HTERT RPE-1 (cell line): Measurements from ENCODE around the gene CDK5RAP1.
"Not testable (repeated sequence)": the region's sequence is repeated elsewhere in the genome, so short reads cannot be mapped to it uniquely, and the experiment has no call there.

ENCODE experiments used
- in situ Hi-C: fragments of 300-500 bp; cut with MboI; formaldehyde crosslinking; loops from 4 replicates; pipeline ENCODE4 v1.14.3; 2020; ENCODE audit warnings: low sequenced_read_pairs

CDK5RAP1 gene

DNA sequence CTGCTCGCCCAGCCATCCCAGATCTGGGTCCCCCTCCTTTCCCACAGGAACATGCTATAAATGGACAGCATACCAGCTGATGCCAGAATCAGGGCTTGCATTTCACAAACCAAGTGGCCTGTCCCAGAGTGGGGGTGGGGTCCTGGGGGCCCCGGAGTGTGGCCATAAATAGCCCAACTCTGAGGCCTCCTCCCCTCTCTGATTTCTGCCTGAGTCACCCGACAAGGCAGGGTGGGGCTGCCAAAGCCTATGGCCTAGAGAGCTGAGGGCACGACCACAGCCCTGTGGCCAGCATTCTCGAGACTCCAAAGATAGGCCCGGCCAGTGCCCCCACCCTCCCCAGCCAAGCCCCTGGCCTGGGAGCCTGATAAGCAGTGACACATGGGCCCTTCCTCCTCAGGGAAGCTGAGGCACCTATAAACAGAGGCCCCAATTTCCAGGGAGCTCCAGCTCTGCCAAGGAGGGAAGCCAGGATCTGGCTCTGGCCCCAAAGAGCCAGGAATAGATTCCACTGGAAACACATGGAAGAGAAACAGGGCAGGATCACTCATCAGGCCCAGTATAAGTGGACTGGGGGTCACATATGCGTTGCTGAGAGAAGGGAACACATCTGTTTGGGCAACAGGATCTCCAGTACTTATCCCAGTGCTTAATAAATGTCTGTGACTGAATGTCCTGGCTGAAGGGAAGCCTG lies 22.0 kb upstream of the CDK5RAP1 start:
- in situ Hi-C loops = no loop called here

DNA sequence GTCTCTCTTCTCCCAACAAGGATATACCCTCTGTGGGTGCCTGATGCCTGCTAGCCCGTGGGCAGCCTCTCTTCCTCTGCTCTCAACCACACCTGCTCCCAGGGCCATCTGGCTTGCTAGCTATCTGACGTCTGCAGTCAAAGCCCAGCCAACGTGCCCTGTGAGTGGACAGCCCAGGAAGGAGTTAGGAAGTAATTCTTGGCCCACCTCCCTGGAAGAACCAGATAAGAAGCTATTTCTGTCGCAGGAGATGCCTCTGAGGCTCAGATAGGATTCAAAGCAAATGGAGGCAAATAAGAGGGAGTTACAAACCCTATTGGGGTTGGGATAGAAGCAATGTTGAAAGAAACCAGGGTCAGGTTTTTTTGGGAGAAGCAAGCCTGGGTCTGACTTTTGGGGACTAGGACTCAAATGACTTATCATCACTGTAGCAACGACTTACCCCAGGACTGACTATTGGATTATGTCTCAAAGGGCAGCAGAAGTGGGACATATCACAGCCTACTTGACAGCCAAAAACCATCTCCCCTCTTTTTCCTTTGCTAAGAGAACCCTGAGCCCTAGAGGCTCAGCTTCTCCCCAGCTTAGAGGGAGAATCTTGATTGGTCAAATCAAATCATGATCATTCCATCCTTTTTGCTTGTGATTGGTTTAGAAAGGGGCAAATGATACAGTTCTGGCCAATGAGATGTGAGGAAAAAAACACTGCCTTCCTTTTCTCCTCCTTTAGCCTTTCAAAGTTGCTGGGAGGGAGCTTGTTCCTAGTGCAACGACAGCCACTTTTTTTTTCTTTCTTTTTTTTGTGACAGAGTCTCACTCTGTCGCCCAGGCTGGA lies 18.0 kb upstream of the CDK5RAP1 start:
- in situ Hi-C loops = no loop called here

DNA sequence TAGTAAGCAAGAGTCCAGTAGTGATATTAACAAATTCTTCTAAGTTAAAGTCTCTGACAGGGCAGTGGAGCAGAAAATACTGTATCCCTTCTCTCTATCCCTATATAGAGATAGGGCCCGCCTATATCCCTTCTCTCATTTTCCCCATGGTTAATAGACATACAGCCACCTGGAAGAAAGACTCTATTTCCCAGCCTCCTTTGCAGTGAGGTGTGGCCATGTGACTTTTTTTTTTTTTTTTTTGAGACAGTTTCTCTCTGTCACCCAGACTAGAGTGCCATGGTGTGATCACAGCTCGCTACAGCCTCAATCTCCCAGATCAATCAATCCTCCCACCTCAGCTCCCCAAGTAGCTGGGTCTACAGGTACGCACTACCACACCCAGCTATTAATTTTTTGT lies 16.7 kb upstream of the CDK5RAP1 start:
- in situ Hi-C loops = no loop called here

DNA sequence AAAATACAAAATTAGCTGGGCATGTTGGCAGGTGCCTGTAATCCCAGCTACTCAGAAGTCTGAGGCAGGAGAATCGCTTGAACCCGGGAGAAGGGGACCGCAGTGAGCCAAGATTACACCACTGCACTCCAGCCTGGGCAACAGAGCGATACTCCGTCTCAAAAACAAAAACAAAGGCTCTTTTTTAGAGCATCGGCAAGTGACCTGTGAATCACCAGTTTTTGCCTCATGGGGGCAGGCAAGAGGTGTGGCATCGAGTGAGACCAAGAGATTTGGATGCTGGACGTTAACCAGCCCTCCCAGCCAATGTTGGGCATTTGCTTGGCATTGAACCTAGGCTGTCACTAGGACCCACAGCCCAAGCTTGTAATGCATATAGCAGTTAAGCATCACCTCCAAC lies 14.6 kb upstream of the CDK5RAP1 start:
- in situ Hi-C loops = no loop called here

DNA sequence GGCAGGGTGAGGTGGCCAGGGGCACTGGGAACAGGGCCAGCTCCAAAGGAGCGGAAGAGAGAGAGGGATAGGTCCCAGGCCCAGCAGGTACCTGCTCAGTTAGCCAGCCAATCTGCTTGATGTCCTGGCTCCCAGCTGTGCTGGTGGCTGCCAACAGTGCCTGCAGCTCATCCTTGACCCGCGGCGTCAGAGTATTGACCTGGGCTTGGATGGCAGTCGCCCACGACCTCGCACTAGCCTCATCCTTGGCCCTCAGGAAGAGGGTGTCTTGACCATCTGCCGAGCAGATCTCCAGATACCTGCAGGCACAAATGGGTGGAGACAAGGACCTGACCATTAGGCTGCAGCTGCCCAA lies 11.1 kb upstream of the CDK5RAP1 start:
- in situ Hi-C loops = no loop called here

DNA sequence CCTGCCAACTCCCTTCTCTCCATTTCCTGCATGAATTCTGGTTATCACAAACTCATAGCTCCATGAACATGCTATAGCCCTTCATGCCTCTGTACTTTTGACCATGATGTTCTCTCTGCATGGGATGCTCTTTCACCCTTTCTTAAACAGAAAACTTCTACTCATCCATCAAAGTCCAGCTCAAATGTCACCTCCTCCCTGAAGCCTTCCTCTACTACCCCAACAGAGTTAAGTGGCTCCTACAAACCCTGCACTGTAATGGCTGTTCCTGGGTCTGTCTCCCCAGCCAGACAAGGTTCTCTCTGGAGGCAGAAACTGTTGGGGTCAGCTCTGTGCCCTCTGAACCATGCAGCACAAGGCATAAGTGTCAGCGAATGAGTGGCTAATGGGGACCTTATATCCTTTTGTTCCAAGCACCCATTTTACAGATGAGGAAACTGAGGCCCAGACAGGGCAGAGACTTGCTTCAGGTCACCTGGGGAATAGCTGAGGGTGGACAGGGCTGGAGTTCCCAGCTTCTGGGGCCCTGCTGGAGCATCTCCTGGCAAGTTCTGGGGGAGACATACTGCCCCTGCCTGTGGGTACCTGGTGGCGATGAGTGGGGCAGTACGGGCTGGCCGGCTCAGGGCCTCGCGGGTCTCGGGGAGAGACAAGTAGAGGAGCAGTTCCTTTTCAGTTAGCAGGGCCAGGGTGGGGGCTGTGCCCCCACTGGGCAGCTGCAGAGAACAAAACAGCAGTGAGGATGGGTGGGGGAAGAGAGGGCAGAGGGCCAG lies 10.6 kb upstream of the CDK5RAP1 start:
- in situ Hi-C loops = no loop called here

DNA sequence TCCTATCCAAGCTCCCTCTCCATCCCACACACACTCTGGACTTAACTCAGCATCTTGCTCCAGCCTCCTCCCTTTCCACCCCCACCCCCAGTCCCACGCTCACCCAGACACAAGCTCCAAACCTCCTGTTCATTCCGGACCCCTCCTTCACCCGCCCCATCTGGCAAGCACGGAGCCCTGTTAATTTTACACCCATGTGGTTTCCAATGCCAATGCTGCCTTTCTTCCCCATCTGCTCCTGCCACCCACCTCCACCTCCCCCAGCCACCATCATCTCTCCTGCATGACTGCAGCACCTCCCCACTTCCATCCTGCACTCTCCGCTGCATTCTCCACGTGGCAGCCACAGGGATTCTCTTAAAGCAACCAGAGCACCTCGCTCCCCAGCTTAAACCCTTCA lies 9.9 kb upstream of the CDK5RAP1 start:
- in situ Hi-C loops = no loop called here

DNA sequence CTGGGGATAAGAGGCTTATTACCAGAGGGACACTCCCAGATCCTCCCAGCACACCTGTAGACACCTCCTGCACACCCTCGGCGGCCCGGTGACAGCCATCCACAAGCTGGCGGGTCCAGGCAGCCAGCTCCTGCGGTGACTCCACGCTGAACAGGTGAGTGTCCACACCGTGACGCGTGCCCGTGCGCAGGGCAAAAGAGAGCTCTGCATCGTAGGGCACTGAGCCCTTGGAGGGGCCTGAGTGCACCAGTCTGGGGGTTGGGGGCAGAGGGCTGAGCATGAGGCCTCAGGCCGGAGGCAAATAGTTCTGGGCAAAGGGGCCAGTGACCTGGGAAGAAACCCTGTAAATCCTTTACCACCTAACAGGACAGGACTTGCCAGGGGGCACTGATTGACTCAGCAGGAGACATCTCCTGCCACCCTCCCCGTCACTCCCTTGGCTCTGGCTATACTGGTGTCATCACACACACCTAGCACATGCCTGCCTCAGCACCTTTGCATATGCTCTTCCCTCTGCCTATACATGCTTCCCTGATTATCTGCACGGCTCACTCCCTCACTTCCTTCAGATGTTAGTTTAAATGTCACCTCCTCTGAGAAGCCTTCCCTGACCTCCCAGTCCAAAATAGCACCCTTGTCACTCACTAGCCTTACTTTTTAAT lies 8.9 kb upstream of the CDK5RAP1 start:
- in situ Hi-C loops = no loop called here

DNA sequence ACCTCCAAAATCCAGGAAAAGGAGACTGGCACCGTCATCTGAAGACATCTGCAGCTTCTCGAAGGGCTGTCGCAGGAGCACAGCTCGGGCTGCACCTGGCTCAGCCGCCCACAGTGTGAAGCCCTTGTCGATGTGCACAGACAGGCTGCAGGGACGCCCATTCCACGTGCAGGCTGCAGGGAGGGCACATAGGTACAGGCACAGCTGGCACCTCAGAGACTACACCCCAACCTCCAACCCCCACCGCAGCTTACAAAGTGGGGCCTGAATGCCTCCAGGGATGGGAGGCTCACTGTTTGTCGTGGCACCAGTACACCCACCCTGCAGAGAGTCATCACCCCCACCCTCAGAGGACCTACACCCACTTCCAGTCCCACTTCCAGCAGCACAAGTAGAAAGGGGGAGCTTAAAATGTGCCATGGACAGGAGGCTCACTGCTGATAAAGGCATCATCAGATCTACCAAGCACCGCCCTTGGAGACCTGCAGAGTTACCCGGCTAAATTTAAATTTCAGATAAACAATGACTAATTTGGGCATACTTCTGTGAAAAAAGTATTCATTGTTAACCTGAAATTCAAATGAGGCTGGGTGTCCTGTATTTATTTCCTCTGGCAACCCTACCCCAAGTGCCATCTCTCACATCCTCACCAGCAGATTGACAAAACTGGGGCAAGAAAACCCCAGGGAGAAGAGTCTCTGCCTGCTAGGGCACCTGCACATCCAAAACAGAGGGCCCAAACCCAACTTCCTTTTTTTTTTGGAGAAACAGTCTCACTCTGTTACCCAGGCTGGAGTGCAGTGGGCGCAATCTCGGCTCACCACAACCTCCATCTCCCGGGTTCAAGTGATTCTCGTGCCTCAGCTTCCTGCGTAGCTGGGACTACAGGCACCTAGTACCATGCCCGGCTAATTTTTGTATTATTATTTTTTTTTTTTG lies 7.7 kb upstream of the CDK5RAP1 start:
- in situ Hi-C loops = no loop called here

DNA sequence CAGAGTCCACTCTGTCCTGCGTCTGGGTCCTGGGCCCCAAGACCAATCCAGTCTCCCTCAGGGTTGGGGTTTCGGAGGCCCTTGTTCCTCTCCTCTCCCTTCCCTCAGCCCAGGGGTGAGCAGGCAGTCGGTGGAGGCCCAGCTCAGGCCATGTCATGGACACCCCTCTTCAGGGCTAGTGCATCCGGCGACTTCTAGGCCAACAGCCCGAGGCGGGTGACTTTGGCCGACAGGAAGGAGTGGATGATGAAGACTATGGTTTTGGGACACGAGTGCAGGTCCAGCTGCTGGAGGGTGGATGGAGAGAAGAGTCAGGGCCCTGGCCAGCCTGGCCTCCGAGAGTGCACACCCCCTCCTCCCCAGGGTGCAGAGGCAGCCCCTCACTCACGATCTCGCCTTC lies 7.0 kb upstream of the CDK5RAP1 start:
- in situ Hi-C loops = no loop called here

DNA sequence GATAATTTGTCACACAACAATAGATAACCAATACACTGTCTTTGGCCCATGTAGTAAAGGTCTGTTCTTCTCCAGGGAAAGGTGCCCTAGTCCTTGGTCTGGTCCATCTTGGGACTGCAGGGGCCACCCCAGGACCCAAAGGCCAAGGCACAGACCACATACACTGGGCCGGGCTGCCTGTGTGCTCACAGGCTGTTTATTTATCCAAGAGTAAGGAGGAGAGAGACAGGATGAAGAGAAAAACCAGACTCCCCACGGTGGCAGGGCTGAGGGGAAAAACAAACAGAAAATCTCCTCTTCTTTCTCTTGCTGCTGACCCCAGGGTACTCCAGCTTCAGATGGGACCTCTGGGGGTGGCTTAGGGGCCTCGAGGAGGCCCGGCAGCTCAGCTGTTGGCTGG lies 6.5 kb upstream of the CDK5RAP1 start:
- in situ Hi-C loops = no loop called here

DNA sequence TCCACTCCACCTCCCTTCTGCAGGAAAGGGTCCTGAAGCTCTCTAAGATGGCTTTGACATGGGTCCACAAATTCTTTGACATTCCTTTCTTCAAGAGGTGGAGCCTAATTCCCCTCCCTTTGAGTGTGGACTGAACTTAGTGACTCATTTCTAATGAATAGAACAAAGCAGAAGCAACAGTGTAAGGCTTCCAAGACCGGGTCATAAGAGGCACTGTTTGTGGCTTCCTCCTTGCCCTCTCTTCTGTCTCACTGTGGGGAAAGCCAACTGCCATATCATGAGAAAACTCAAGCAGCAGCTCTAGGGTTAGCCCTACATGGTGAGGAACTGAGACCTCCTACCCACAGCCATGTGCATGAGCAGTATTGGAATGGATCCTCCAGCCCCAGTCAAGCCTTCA lies 5.9 kb upstream of the CDK5RAP1 start:
- in situ Hi-C loops = no loop called here

DNA sequence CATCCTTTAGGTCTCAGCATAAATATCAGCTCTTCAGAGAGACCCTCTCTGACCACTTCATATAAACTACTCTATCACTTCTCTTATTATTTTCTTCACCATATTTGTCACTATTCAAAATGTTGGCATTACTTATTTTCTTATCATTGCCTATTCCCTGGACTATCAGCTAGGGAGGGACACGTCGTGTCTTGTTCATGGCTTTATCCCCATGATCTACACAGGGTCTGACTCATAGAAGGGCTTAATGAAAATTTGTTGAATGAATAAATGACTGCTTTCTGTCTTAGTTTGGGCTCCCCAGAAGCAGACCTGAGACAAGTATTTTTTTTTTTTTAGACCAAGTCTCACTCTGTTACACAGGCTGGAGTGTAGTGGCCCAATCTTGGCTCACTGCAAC lies 3.0 kb upstream of the CDK5RAP1 start:
- in situ Hi-C loops = no loop called here

DNA sequence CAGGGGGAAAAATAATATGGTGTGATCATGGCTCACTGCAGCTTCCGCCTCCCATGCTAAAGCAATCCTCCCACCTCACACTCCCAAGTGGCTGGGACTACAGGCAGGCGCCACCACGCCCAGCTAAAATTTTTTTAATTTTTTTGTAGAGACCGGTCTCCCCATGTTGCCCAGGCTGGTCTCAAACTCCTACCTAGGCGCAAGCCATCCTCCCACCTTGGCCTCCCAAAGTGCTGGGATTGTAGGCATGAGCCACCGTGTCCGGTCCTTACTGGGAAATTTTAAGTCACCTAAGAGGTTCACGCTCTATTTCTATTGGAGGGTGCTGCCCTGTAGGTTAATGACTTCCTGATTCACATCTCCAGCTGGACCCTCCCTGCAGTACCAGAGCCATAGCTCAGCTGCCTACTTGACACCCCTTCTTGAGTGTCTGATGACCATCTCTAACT lies 626 bp upstream of the CDK5RAP1 start:
- in situ Hi-C loops = no loop called here

DNA sequence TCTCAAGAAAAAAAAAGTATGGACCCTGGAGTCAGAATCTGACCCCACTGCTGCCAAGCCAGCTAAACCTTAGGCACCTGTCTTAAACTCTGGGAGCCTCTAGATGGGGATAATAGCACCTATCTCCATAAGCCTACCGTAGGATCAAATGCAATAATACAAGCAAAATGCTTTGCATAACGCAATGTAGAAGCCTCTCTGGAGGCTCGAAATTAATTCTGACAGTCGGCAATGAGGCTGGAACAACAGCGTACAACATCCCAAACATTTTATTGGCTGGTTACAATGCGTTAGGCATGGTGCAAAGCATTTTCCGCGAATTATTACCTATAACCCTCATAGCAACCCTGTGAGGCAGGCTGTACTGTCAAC lies 521 bp downstream of the CDK5RAP1 start:
- in situ Hi-C loops = no loop called here

DNA sequence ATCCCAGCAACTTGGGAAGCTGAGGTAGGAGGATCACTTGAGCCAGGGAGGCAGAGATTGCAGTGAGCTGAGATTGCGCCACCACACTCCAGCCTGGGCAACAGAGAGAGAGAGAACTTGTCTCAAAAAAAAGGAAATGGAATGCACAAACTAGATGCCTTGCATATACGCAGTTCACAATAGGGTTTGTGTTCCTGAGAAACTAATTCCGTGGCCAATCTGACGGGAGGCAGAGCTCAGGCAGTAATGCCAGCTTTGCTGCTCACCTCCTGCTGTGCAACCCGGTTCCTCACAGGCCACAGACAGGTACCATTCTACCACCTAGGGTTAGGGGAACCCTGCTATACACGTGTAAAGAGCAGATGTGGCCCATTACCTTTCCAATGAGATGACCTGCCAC lies 1.4 kb downstream of the CDK5RAP1 start:
- in situ Hi-C loops = no loop called here

DNA sequence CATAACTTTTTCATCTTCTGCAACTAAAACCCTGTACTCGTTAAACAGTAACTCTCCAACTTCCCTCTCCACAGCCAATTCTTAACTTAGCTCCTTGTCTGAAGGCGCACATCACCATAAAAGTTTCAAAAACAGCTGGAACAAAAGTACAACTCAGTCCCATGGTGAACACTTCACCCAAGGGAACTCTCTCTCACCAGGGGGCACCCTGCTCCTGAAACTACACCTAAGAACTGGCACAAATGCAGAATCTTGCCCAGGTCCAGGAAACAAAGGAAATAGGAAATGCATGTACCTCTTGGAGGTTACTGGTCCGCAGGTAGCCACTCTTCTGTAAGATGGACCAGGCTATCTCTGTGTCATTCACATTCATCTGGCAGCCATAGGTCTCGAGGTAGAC lies 6.6 kb downstream of the CDK5RAP1 start:
- in situ Hi-C loops = no loop called here

DNA sequence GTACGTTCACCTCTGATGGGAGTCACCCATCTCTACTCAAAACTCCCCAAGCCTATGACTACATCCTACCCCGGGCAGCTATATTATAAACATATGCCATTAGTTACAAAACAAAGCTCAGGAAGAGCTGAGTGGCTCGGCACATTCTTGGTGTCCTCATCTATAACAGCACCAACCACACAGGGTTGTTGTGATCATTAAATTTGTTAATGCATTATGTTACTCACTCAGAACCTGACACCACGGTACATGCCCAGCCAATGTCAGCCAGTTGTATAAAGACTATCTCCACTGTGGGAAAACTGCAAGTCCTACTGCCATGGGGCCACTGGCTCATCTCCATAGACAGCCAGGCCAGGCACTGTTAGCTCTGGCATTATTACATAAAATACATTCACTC lies 7.7 kb downstream of the CDK5RAP1 start:
- in situ Hi-C loops = no loop called here

DNA sequence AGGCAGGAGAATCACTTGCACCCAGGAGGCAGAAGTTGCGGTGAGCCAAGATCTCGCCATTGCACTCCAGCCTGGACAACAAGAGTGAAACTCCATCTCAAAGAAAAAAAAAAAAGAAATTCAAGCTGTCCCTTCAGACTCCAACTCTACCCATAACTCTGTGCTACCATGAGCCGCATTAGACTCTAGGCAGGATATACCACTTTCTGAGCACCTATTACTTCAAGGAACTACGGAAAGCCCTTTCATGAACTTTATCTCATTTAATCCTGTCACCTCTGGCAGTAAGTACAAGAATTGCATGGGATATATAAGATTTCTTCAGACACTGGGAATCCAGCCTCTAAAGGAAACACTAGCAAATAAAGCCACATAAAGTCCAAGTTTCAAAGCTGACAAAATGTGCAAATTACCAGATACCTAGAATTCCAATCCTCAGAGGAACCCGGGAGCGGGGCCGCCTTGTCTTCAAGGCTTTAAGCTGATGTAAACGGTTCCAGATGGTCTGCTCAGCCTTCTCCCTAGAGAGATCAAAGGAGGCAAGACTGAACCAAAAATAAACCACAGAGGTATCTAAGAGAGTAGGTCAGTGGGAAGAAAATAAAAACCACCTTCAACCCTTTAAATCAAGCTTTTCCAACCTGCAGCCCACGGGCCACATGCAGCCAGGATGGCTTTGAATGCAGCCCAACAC lies 9.4 kb downstream of the CDK5RAP1 start:
- in situ Hi-C loops = no loop called here

DNA sequence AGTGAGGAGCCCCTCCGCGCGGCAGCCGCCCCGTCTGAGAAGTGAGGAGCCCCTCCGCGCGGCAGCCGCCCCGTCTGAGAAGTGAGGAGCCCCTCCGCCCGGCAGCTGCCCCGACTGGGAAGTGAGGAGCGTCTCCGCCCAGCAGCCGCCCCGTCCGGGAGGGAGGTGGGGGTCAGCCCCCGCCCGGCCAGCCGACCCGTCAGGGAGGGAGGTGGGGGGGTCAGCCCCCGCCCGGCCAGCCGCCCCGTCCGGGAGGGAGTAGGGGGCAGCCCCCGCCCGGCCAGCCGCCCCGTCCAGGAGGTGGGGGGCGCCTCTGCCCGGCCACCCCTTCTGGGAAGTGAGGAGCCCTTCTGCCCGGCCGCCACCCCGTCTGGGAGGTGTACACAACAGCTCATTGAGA lies 12.0 kb downstream of the CDK5RAP1 start:
- in situ Hi-C loops = not testable (repeated sequence)
